ENCODE measurements around the gene TMEM235.
A peak's percentile ranks its signal among the peaks of the same experiment; 100 is the strongest.

Gene TMEM235

DNA sequence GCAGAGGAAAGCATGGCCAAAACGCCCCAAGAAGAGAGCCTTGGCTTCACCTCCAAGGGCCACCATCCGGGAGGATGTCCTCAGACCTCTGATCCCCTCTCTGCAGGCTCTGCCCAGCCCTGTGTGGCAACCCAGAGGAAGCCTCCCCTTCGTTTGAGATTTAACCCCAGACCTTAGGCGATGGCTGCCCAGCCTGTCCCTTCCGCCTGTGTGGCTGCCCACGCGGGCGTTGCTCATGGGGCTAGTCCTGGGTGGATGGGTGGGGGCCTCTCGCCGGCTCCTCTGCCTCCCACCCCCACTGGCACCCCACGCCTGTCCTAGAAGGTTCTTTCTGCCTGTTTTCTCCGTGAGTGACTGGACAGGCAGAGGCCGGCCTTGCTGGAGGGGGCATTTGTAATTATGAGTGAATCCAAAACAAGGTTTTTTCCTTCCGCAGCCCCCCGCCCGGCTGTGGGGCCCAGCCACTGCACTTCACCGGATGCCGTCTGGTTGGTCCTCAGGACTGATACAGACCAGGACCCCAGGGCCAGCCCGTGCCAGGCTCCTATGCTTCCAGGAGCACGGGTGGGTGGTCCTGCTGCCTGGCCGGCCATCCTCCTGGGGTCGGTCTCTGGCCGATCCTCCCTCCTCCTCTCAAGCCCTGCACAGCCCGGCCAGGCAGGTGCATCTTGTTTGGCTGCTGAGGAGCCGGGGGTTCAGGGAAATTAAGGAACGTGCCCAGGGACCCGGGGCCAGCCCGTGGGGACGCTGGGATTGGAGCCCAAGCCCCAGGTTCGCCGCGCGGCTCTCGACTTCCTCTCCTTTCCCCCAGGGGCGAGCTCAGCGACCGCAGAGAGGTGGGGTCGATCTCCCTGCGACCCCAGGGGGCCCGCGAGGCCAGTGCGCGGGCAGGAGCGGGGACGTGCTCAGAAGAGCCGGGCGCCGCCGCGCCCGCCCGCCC lies at the start of gene TMEM235:
TSS of gene TMEM235 (plus strand) at position 636 of the 940 bp plus-strand sequence. CDS start 393 bp downstream, outside the sequence.
- no peak for DNase-seq

DNA sequence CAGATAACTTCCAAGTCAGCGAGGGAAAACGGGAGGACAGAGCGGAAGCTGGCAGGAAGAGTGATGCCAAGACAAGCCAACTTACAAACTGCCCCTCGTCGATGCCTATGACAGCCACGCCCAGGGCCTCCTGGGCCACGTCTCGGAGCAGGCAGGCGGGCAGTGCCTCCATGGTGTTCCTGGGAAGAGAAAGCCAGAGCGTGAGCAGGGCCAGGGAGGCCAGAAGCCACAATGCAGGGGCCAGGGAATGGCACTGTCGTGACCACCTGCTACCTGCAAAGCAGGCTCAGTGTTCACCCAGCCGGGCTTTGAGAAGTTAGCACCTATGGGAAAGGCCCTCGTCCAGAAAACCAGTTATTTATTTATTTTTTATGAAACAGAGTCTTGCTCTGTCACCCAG lies 48.9 kb upstream of the TMEM235 start:
- no peak for DNase-seq

DNA sequence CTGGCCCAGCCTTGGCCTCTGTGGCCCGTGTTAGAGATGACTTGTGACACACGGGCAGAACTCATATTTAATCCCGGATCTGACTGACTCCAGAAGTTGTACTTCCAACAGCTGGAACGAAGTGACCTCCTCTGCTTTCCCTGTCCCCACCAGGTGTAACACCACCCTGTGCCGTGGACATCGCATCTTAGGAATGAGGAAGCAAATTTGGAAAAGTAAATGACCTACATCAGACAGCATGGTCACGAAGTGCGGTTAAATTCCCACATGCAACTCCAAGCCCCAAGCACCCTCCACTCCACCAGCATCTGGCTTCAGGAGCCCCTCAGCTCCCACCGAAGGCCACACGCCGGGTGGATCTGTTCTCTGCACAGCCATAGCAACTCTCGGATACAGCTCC lies 47.5 kb upstream of the TMEM235 start:
- no peak for DNase-seq

DNA sequence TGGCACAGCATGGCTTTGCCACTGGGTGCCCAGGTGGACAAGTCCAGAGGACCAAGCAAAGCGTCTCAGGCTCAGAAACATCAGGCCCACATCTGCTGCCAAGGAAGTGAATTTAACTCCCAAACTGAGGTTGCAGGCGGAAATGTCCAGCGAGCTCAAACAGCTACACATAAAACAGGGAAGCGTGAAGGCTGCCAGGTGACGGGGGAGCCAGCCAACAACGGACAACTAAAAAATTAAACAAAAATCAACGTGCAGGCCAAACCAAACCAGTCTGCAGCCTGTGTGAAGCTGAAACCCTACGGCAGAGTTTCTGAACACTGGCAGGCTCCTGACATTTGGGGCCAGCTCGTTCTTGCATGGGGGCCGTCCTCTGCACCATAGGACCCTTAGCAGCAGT lies 47.1 kb upstream of the TMEM235 start:
- DNase-seq = no peak

DNA sequence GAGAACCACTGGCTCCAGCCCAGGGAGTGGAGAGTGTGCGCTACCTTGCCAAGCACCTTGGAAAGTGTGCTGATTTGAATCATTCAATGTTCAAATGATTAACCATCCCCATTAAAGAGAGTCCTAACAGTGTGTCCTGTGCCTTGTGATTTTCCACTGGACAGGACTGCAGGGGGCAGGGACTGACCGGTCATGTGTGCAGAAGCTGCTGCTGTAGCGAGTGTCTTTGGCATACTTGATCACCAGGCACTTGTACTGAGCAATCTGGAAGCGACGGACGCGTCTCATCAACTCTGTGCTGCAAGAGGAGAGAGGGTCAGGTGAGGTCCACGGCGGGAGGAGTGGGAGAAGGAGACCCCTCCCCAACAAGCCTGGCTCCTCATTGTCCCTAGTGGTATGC lies 46.6 kb upstream of the TMEM235 start:
- DNase-seq = no peak

DNA sequence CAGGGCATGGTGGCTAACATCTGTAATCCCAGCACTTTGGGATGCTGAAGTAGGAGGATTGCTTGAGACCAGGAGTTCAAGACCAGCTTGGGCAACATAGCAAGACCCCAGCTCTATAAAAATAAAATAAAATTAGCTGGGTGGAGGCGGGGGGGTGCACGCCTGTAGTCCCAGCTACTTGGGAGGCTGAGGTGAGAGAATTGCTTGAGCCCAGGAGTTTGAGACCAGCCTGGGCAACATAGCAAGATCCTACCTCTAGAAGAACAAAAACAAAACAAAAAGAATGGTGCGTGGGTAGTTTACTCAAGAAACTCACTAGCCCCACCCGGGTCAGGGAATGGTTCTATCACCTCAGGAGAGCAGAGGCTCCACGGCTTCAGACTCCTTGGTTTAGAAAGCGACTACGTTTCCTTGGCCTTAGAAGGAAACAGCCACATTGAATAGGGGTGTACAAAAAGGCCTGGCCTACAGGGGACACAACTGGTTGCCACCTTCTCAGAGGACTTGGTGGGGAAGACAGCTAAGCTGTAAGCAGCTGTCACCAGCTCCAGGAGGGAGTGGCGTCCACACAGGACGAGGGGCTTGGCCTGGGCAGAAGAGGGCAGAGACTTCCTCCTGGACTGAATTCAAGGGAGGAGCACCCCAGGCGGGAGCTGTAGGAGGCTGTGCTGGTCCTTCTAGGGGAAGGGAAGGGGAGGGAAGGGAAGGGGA lies 45.3 kb upstream of the TMEM235 start:
- DNase-seq = peak; percentile 75

DNA sequence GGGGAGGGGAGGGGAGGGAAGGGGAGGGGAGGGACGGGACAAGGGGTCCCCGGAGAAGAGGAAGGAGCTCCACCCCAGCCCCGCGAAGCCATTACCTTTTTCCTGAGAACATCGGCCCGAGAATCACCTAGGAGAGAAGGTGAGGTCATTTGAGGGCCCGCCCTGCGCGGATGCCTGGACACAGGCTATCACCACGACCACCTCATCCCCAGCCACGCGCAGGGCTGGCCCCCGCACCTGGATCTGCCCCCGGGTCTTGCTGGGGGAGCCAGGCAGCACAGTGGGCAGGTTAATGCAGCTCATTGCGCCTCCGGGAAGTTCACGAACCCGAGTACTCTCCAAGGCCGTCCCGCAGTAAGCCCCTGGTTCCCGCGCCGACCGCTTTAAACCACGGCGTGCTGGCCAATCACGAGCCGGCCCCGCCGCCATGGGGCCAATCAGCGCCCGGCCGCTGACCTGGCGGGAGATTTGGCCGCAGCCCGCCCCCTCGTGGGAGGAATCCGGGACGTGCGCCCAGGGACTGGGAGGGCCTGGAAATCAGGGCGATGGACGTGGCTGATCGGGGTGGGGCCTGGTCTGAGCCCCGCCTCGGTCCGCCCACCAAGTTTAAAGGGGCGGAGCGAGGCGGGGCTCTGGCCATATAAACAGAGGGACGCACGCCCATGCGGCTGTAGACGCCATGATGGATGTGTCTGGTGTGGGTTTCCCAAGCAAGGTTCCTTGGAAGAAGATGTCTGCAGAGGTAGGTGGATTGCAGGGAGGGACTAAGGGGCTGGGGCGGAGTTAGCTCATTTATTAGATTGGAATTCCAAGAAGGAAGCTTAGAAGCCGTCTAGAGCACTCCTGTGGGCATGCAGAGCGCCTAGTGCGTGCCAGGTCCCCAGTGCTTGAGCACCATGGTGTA lies 44.5 kb upstream of the TMEM235 start, which contains the start of the genes AFMID and TK1:
TSS of gene AFMID (plus strand) at position 671 of the 904 bp plus-strand sequence. CDS start at position 680, 9 bp downstream.
TSS of gene TK1 (minus strand) at position 361 of the 904 bp plus-strand sequence. CDS start at position 303, 58 bp downstream.
- DNase-seq = peak; percentile 98

DNA sequence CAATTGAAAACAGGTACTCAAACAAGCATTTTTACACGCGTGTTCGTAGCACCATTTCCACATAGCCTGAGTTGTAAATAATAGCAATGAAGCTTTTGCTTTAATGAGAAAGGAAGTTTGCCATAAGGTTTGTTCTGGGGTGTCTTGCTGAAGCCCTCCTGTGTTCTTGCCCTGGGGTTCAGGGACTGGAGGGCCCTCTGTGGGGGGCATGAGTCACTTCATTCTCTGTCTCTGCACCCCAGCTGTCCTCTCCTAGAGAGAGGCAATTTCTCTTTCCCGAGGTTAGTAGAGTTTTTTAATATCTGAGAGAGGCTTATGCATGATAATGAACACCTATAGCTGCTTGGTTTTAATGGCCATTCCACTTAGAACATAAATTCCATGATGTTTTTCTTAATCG lies 34.7 kb upstream of the TMEM235 start:
- DNase-seq = no peak

DNA sequence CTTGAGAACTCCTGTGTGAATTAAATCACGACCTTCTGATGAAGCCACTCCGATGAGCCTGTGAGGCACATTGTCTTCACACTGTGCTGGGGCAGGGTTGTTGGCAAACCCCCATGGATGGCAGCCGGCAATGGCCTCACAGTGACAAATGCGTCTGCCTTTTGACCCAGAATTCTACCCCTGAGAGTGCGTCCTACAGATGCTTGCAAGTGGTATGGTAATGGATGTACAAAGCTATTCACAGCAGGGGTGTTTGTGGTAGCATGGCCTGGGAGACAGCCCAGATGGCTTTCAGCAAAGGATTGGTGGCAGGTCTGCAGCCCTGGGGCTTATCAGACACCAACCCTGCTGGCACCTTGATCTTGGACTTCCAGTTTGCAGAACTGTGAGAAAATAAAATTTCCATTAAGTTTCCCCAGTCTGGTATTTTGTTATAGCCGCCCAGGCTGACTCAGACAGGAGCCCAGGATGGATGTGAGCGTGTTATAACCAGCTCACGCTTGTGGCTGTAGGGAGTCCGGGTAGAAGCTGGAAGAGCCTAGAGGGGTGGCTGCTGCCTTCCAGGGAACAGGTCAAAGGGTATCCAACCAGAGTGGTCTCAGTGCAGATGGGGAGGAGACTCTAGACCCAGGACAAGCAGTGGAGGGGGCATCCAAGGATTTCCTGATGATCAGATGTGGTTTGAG lies 34.1 kb upstream of the TMEM235 start:
- no peak for DNase-seq

DNA sequence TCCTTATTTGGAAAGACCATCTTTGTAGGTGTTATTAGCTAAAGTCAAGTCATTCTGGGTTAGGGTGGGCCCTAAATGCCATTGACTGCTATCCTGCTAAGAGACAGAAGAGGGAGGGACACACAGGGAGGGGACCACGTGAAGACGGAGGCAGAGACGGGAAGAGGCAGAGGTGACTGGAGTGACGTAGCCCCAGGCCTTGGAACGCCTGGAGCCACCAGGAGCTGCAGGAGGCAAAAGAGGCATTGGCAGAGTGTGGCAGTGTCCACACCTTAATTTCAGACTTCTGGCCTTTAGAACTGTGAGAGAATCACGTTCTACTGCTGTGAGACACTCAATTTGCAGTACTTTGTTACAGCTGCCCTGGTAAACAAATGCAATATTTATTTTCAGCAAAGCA lies 31.0 kb upstream of the TMEM235 start:
- DNase-seq = no peak

DNA sequence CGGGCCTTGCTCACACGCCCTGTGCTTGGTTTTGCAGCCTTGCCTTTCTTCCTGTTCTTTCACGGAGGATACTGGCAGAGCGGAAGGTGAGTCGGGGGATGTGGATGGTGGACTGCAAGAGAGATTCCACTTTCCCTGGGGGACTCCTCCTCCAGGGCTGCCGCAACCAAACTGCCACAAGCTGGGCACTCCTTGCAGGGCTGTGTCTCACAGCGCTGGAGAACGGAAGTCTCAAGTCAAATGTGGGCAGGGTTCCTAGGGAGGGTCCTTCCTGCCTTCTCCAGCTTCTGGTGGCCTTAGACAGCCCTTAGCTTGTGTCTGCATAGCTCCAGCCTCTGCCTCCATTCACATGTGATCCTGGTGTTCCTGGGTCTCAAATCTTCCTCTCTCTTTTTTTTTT lies 28.8 kb upstream of the TMEM235 start:
- DNase-seq = no peak

DNA sequence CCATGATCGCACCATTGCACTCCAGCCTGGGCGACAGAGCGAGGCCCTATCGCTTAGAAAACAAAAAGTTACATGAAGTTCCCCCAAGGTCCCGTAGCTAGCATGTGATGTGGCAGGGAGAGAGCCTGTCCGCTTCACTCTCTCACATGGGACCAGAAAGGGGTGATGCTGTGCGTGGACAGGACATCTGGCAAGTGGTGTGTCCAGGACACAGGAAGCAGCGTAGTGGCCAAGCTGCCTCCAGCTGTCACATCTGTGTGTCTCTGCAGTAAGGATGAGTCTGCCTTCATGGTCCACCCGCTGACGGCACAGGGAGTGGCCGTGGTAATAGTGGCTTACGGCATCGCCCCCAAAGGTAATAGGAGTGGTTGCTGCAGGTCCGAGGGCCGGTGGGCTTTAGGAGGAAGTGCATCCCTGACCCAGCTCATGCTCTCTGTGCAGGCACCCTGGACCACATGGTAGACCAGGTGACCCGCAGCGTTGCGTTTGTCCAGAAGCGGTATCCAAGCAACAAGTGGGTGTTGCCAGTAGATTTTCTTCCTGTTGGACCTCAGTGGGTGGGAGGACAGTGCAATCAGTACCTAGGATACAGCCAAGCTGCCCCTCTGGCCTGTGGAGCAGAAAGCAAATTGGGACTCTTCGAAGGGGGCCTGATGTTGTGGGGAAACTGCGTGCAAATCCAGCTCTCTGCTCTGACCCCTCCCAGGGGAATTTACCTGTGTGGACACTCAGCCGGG lies 26.9 kb upstream of the TMEM235 start:
- DNase-seq = no peak

DNA sequence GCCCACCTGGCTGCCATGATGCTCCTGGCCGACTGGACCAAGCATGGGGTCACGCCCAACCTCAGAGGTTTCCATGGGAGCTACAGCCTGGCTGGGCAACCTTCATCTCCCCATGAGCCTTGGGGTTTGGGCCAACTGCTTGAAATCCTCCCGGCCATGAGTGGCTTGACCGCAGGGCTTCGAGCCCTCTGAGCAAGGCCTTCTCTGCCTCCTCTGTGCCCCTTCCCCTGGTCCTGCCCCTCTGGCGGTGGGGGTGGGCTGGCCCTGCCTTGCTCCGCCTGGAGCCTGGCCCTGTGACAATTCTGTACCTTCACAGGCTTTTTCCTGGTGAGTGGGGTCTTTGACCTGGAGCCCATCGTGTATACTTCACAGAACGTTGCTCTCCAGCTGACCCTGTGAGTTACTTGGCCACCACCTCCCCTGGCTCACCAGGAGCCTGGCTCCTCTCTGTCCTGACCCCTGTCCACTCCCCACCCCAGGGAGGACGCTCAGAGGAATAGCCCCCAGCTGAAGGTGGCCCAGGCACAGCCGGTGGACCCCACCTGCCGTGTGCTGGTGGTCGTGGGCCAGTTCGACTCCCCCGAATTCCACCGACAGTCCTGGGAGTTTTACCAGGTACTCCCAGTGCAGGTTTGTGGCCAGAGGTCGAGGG lies 26.2 kb upstream of the TMEM235 start:
- DNase-seq = no peak

DNA sequence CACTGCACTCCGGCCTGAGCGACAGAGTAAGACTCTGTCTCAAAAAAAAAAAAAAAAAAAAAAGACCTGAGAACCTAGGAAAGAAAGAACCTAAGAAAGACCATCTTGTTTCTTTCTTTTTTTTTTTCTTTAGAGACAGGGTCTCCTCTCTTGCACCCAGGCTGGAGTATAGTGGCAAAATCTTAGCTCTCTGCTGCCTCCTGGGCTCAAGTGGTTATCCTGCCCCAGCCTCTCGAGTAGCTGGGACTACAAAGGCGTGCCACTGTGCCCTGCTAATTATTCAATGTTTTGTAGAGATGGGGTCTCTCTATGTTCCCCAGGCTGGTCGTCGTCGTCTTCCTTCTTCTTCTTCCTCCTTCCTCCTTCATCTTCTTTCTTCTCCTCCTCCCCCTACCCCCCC lies 25.1 kb upstream of the TMEM235 start:
- no peak for DNase-seq

DNA sequence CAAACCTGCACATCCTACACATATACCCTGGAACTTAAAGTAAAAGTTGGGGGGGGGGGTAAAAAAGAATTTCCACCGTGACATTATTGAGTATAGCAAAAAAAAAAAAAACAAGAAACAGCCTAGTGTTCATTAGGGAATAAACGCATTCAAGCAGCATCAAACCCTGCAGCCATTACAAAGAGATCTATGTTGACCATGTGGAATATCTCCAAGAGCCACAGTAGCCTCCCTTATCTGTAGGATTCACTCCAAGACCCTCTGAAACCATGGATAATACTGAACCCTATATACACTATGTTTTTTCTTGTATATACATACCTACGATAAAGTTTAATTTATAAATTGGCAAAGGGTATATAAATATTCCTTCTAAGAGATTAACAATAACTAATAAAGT lies 22.9 kb upstream of the TMEM235 start:
- DNase-seq = no peak

DNA sequence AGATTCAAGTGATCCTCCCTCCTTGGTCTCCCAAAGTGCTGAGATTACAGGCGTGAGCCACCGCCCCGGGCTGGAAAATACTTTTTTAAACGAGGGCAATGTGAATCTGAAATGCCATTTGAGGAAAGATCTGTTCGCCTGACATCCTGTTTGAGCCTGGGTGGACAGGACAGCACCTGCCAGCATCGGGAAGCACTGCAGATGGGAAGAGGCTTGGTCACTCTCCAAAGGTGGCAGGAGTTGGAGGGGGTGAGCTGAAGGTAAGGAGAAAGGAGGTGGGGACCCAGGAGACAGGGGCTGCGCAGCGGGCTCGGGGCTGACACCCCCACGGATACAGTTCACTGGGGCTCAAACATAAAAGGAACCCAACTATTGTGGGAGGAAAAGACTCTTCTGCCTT lies 21.3 kb upstream of the TMEM235 start:
- DNase-seq = no peak

DNA sequence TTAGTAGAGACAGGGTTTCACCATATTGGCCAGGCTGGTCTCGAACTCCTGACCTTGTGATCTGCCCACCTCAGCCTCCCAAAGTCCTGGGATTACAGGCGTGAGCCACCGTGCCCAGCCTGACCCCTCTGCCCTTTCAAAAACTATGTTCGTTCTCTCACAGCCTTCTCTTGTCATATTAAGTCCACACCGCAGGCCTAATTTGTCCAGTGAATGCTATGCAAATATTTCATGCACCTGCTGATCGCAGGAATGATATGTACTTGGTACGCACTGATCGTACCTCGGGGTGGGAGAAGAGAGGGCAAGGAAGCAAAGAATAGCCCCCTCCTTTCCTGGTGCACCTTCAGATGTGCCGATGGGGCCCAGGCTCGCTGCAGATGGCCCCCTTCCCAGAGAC lies 20.4 kb upstream of the TMEM235 start:
- DNase-seq = no peak

DNA sequence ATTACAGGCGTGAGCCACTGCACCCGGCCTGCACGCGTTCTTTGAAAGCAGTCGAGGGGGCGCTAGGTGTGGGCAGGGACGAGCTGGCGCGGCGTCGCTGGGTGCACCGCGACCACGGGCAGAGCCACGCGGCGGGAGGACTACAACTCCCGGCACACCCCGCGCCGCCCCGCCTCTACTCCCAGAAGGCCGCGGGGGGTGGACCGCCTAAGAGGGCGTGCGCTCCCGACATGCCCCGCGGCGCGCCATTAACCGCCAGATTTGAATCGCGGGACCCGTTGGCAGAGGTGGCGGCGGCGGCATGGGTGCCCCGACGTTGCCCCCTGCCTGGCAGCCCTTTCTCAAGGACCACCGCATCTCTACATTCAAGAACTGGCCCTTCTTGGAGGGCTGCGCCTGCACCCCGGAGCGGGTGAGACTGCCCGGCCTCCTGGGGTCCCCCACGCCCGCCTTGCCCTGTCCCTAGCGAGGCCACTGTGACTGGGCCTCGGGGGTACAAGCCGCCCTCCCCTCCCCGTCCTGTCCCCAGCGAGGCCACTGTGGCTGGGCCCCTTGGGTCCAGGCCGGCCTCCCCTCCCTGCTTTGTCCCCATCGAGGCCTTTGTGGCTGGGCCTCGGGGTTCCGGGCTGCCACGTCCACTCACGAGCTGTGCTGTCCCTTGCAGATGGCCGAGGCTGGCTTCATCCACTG lies 17.3 kb upstream of the TMEM235 start, which contains the start of gene BIRC5:
TSS of gene BIRC5 (plus strand) at position 238 of the 690 bp plus-strand sequence. CDS start at position 302, 64 bp downstream.
- peak; percentile 91 for DNase-seq

DNA sequence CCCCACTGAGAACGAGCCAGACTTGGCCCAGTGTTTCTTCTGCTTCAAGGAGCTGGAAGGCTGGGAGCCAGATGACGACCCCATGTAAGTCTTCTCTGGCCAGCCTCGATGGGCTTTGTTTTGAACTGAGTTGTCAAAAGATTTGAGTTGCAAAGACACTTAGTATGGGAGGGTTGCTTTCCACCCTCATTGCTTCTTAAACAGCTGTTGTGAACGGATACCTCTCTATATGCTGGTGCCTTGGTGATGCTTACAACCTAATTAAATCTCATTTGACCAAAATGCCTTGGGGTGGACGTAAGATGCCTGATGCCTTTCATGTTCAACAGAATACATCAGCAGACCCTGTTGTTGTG lies 16.7 kb upstream of the TMEM235 start:
- DNase-seq = no peak

Measured in femur (tissue), 1 donor.